ENCODE measurements around the gene KRT9.
"Not testable (repeated sequence)": the region's sequence is repeated elsewhere in the genome, so short reads cannot be mapped to it uniquely, and the experiment has no call there.

Gene KRT9

DNA sequence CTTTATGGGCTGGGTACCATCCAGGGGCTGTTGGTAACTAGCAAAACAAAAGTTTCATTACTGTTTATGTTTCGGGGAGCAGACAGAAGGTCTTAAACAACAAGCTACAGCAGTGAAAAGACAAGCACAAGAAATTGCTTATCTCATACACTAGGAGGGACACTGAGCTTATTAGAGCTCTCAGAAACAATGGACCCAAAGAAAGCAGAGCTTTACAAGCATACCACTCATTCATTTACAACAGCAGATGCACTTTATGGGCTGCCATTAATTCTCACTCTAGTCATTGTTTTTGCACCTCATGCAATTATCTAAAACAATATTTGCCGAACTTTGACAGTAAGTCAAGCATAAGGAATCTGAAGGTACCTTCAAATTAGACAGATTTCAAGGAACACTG is 30.7 kb upstream of the KRT9 start:
- no peak for DNase-seq (ENCODE audit: low read depth)

DNA sequence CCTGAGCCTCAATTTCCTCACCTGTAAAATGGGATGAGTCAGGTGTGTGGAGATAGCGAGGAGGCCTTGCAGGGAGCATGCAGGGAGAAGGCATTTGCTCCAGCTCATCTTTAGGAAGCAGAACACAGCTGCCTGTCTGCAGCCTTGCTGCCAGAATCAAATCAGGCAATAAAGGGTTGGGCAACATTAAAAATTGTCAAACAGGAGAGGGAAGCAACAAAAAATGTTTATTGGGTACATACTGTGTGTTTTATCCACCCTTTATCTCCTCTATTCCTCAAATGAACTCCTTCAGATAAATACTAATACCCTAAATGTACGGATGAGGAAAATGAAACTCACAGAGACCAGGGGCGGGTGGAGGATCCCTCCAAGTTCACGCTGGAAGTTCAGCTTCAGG is 28.5 kb upstream of the KRT9 start:
- no peak for DNase-seq (ENCODE audit: low read depth)

GRCh38 chr17:41599680-41600079 is 27.8 kb upstream of the KRT9 start:
- DNase-seq (ENCODE audit: low read depth), result no peak

GRCh38 chr17:41595585-41595984 is 23.7 kb upstream of the KRT9 start:
- DNase-seq (ENCODE audit: low read depth), result no peak

DNA sequence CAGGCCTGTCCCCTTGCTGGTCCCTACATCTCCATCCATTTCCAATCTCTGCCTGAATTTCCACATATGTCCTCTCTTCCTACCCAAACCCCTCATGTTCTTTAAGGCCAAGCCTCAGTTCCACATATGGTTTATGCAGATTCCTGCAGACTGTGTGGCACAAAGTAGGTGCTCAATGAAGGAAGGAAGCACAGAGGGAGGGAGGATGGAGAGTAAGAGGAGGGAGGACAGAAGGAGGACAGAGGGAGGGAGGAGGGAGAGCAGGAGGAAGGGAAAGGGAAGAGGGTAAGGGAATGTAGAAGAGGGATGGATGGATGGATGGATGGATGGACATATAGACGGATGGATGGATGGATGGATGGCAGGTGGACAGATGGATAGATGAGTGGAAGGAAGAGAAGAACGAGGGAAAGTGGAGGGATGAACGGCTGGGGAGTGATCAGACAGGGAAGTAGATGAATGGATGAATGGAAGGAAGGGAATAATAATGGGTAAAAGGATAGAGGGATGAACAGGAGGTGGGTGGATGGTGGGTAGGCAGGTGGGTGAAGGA is 22.6 kb upstream of the KRT9 start:
- DNase-seq (ENCODE audit: low read depth), result no peak

DNA sequence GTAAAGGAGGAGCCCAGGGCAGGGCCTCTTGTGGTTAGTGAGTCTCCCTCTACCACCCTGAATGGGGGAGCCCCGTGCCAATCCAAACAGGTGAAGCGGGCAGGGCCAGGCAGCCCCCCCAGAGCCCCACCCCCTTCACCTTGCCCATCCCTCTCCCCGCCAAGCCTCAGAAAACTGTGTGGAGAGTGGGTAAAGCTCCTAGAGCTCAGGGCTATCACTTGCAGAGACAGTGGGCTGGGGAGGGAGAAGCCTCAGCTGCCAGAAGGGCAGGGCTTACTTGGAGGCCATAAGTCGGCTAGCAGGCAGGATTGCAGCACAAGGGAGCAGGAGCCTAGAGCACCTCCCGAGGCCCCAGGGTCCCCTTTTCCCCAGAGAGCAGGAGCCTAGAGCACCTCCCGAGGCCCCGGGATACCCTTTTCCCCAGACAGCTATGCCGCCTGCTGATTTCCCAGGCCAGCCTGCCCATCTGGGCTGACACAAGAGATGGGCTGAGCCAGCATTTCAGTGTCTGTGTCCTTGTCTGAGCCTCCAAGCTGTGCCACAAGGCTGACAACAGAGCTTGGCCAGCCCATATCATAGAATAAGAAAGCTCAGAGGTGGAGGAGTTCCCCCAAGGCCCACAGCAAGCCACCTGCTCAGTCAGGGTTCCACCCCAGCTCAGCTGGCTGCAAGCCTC is 21.6 kb upstream of the KRT9 start:
- DNase-seq (ENCODE audit: low read depth), result no peak

DNA sequence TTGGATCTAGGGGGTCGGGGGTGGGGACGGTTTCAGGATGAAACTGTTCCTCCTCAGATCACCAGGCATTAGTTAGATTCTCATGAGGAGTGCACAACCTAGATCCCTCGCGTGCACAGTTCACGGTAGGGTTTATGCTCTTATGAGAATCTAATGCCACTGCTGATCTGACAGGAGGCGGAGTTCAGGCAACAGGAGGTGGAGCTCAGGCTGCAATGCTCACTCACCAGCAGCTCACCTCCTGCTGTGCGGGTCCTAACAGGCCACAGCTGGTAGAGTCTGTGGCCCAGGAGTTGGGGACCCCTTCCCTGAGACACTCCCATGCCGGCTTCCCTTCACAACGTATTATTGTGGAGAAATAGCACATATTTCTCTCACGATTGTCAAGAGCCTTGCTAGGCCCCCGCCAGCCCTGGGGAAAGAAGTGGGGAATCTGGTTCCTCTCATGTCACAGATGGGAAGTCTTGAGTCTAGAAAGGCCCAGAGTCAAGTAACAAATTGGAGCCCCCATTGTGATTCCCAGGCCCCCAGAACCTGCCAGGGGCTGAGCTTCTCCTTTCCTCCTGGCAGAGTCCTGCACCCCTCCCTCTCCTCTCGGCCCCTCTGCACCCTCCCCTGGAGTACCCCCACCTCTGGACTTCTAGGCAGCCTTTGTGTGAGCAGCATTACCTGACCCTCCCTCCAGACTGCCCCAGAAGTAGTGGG is 20.9 kb upstream of the KRT9 start:
- DNase-seq (ENCODE audit: low read depth), result no peak

- no peak for DNase-seq (ENCODE audit: low read depth)
Measured at GRCh38 chr17:41589301-41589700, 17.4 kb upstream of the KRT9 start.

- DNase-seq (ENCODE audit: low read depth), result no peak
Measured at GRCh38 chr17:41588126-41588810, 16.4 kb upstream of the KRT9 start.

- DNase-seq (ENCODE audit: low read depth), result no peak
Measured at GRCh38 chr17:41586863-41587495, 15.1 kb upstream of the KRT9 start, which contains the start of gene KRT14. KRT14 (minus strand) TSS chr17:41586895; CDS start chr17:41586834, 61 bp downstream.

- DNase-seq (ENCODE audit: low read depth), result no peak
Measured at GRCh38 chr17:41585301-41586056, 13.6 kb upstream of the KRT9 start.

DNA sequence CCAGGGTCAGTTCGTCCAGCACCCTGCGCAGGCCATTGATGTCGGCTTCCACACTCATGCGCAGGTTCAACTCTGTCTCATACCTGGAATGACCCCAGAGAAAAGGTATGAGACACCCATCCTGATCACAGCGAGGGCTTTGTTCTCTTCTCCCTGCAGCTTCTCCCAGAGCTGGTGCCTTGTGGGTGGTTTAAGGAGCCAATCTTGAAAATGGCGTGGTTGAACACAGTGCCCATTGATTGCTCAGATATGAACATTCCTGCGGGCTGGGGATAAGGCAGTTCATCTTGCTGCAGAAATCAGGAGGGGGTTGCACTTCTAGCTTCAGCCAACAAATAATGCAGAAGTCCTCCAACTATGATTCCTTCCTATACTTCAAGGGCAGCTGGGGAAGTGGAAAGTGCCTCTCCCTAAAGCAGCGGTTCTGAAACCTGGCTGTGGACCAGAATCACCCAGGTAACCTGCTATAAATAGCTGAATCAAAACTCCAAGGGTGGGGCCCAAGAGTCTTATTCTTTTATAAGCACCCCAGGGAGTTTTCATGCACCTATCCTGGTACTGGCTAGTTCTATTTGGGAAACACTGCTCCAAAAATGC is 12.6 kb upstream of the KRT9 start:
- DNase-seq (ENCODE audit: low read depth), result not testable (repeated sequence)

- no peak for DNase-seq (ENCODE audit: low read depth)
Measured at GRCh38 chr17:41583137-41584127, 11.6 kb upstream of the KRT9 start.

DNA sequence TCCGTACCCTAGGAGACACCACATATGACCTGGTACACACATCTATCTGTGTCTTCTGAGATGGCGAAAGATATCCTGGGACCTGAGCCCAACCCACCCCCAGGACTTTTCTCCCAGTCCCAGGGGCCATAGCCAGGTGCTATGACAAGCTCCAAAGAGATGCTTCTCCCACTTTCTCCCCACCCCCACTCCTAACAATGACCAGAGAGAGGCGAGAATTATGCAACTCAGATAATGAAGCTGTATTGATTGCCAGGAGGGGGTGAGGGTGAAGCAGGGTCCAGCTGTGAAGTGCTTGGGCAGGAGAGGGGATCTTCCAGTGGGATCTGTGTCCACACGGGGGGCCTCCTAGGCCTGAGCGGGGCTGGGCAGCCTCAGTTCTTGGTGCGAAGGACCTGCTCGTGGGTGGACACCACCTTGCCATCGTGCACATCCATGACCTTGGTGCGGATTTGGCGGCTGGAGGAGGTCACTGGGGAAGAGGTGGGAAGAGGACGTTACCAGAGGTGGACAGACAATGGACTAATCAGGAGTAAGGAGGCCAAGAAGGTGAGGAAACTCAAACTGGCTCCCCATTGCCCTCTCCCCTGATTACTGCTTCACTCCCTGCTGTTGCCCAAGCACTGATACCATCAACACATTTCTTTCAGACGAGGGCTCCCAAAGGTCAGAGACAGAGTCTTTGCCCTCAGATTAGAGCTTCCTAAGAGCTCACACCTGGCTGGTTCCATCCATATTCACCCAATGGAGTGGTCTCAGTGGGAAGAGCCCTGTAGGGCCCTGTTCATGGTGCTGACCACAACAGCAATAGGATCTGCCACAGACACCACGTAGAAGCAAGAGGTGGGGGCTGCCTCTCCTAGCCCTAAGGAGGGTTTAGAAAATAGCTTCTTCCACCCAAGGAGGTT is 10.5 kb upstream of the KRT9 start:
- not testable (repeated sequence) for DNase-seq (ENCODE audit: low read depth)

- no peak for DNase-seq (ENCODE audit: low read depth)
Measured at GRCh38 chr17:41581366-41582060, 9.7 kb upstream of the KRT9 start.

DNA sequence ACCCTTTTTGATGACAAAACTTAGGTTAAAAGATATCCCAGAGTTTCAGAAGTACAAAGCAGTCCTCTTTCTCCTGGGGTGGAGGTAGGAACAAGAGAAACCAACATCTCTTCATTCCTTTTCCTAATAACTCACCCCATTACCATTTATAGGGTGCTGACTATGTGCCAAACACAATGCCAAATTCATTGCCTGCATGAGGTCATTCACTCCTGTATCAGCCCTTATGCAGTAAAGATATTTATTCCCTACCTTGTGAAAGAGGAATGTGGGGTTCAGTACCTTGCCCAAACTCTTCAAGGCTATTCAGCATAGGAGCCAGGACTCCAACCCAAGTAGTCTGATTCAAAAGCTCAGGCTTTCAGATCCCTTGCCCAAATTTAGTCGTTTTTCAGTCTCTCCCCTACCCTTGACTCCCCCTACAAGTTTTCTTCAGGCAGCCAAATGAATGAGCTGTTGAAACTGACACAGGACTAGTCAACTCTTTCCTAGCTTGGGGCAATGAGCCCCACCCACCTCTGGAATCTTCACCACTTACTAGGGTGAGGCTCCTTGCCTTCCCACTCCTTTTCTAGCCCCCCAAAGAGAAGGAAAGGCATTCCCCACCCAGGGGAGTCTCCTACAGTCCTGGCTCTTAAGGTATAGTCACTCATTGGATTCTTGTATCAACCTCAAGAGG is 9.0 kb upstream of the KRT9 start:
- no peak for DNase-seq (ENCODE audit: low read depth)

- no peak for DNase-seq (ENCODE audit: low read depth)
Measured at GRCh38 chr17:41580244-41580575, 8.4 kb upstream of the KRT9 start.
